Measurements from ENCODE around the gene COL4A2.

The COL4A2 gene

DNA sequence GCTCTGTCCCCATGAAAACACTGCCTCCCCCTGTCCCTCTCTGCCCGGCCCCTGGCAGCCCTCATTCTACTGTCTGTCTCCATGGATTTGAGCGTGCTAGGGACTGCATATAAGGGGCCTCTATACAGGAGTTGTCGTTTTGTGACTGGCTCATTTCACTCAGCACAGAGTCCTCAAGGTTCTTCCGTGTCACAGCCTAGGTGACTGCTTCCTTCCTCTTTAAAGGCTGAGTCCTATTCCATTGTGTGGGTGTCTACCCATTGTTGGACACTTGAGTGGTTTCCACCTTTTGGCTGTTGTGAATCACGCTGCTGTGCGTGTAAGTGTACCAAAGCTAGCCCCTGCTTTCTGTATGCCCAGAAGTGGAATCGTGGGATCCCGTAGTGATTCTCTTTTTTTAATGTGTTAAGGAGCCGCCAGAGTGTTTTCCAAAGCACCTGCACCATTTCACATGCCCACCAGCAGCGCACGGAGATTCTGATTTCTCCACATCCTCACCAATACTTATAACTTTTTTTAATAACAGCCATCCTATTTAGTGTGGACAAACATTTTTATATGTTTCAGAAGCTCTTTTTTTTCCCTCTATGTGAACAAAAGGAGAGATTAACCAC is 116.7 kb downstream of the COL4A2 start:
- DNase-seq, result no peak

GRCh38 chr13:110424569-110425443 is 117.7 kb downstream of the COL4A2 start:
- DNase-seq, result no peak

GRCh38 chr13:110425444-110425780 is 118.3 kb downstream of the COL4A2 start:
- DNase-seq, result no peak

DNA sequence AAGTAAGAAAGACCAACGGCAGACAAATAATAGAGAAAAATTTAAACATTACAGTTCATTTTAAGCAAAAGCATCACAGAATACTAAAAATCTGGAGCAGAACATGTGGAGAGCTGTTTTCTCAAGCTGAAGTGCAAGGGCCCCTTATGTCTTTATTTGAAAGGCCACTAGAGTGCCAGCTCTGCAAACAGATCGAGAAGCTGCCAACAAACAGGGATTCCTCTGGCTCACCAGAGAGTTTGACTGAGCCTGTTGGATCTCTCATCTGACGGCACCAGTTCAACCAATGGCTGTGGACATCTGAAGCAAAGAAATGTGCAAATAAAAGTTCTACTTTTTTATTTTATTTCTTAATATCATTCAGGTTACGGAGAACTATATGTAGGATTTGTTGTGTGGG is 119.7 kb downstream of the COL4A2 start:
- DNase-seq, result peak in 1 of 2 experiments; percentile 42

DNA sequence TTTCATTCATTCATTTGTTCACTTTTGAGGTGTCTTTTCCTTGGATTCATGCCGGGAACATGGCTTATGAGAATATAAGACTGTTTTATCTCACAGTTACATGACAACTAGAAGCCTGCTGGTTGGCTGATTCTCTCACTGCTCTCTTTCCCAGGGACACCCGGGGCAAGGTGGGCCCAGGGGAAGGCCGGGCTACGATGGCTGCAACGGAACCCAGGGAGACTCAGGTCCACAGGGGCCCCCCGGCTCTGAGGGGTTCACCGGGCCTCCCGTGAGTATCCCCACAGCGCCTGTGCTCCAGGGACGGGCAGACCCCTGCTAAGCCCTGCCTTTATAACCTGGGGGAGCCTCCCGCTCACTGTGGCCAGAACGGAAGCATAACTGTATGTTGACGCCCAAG is 121.2 kb downstream of the COL4A2 start:
- no peak for DNase-seq

DNA sequence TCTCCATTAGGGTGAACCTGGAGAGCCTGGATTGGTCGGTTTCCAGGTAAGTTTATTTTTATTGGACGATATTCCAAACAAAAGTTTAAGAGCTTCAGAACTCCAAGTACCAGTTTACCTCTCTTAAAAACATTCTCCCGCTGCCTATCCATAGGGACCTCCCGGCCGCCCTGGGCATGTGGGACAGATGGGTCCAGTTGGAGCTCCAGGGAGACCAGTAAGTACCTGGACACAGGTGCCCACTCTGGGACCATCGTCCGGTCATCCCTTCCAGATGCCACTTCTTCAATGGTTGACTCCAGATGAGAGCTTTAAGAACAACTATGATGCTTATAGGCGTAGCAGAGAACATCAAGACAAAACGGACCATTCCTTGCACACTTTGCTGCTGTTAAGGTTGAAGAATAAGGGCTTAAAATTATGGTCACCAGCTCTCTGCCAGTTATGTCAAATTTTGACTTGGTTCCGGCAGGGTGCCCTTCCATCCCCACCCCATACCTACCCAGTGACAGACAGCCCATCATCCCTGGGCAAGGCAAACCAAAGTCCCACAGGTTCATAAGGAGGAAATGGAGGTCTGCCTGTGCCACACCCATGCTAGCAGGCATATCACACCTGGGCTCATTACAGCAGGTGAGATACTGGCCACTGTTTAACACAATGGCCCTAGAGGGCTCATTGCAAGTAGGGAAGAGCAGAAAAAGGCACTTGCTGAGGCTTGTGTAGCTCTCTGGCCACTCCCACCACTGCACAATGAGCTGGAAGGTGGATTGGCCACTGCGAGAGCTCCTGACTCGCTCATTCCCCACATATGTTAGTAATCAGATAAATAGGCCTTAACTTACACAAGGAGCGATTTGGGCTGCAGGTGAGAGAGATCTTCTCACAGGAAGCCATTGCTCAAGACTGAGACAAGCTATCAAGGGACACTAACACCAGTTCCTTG is 123.6 kb downstream of the COL4A2 start:
- DNase-seq, result no peak

DNA sequence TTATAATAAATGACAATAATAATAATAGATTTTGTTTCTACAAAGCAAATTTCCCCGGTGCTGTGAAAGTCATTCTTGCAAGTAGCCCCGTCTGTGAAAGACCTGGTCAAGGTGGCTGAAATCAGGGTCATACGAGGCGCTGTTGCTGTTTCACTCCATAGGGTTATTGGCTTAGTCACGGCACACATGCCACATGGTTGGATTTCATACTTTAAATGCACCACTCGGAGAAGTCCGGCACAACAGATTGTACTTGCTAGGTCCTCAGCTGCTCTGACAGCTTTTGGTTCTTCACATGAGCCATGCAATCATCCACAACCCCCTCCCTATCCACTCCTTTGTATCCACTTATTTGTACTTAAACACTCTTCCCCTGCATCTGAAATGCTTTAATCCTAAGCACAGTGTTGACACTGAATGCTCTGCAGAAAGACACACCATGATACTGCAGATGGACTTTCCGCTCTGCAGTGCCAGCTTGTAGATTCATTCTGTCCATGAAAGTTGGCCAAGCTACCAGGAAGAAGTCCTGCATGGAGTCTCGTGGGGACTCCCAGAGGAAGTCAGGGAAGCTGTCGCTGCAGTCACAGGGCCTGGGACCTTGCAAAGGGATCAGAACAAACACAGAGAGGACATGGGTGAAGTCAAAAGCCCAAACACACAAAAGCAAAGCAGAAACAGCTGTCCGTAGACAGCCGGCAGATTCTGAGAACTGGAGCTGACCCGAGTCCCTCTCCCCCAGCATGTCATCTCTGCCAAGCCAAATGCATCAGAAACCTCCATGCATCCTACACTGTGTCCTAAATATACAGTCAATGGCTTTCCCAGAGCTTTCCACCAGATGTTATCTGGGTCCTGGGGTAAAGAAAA is 124.6 kb downstream of the COL4A2 start:
- no peak for DNase-seq

DNA sequence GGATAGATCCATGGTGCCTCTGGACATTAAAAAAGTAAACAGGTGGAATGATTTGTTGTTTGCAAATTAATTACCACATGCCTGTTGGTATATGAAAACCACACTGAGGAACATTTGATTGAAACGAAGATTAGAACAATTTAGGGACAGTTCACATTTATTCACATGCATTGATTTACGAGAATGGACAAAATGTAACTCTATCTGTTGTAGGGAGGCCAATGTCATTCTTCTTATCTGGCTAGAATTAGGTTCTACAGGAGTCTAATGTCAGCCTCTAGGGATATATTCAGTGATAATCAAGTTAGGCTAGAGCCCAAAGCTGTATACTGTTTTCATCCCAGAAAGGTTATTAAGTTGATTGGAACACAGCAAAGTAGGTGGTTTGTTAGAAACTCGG is 125.4 kb downstream of the COL4A2 start:
- DNase-seq, result no peak

DNA sequence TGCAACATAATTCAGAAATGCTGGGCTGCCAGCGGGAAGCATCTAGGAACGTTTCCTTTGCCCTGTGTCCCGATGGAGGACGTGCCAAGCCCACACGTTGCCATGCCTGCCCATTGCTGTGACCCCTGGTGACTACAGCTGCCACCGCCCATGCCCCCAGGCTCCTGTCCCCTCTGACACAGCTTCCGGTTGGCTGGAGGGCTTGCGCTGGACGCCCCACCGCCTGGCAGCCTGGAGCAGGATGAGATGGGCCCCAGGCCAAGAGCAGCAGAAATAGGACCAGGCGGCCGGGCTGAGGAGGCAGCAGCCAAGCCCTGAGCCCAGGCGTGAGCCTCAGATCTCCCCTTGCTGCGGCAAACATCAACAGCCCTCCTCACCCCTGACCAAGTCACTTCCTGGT is 125.9 kb downstream of the COL4A2 start:
- no peak for DNase-seq

DNA sequence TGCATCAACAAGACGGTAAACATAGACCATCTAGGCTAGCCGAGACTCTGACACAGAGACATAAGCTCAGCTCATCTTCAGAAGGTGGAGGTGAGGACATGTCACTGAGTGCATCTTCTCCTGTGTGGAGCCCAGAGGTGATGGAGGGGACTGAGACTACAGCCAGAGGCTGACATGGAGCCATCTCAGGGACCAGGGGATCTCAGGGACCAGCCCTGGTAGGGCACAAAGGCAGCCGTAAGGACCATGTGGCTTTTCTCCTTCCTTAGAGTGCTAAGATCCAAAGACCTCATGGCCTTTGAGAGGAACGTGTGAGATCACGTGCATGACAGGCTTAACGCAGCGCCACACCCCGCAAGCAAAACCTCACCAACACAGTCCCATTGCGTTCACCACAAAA is 127.5 kb downstream of the COL4A2 start:
- no peak for DNase-seq

- DNase-seq, result no peak
Observed at GRCh38 chr13:110435331-110435730, 128.2 kb downstream of the COL4A2 start.

GRCh38 chr13:110436276-110436675 is 129.2 kb downstream of the COL4A2 start:
- DNase-seq, result no peak

DNA sequence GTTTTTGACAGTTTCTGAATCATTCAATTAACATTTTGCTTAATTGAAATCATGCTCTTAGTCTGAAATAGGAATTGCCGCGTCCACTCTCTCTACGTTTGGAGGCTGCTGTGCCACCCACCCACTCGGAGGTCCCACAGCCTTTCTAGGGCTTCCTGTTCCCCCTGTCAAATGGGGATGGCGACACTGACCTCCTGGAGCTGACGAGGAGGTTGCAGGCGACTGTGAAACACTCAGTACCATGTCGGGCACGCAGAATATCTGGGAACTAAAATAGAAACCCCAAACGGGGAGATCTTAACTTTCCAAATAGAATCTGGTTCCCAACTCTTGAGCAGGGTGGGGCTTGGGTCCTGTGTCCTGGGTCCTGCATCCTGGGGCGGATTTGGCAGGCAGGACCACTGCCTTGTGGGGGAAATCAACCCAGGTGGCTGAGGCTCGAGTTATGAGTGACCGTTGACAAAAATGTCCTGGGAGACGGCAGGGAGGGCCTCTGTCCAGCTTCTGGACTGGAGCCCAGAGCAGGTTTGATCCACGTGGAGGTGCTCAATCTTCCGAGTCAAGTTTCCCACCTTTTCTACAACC is 129.8 kb downstream of the COL4A2 start:
- DNase-seq, result no peak

DNA sequence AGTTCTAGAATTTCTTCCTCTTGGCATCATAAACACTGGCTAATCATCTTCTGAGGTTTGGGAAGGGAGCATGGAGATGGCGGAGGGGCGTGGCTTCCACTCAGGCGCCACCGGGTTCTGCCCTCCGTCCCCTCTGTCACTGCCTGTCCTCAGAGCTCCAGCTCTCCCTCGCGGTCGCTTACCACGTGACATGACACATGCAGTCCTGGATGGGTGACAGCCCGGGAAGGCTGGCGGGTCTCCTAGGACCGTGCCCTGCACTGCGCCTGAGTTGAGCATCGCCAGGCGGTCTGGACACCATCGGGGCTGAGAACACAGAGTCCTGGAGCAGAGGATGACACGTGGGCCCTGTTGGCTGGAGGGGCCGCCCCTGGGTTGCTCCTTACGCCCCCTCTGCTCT is 131.1 kb downstream of the COL4A2 start:
- no peak for DNase-seq

DNA sequence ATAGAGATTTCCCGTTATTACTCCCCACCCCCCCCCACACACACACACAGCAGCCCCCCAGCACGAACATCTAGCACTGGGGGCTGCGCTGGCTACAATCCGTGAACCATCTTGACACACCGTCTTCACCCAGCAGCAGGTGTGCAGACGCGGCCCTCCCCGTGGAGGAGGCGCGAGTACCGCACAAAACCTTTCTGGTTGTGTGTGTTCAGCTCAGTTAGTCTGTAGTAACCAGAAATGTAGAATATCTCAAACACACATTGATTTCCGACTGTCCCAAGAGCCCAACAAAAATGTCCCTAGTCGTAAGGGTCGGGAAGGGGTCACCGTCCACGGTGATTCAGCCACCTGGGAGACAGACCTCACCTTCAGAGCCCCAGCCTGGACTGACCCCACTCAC is 131.7 kb downstream of the COL4A2 start:
- no peak for DNase-seq

GRCh38 chr13:110440946-110441731 is 134.1 kb downstream of the COL4A2 start:
- DNase-seq, result no peak

DNA sequence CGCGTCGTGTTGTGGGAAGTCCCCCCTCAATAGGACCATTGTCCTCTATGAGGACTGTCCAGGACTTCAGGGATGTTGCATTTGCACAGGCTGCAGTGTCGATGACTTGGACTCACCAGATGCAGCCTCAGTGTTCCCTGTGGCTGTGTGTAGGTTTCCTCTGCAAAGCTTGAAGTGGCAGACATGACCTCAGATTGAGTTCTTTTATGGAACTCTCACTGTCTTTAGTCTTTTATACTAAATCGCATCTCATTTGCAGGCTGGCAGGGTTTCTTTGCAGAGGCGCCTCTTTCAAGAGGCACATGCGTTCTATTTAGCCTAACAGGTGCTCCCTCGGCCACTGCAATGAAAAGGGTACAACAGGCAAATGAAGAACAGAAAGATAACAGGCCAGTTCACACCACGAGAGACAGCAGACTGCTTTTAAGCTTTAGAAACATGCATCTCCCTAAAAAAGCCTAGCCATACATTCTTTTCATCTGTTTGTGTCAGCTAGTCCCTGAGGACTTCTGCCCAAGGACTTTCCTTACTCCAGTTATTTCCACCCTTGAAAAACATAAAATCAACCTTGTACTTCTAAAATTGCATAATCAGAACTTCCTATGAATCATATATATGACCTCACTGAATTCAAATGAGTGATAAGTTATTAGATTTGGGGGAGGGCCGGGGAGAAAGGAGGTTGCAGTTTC is 136.0 kb downstream of the COL4A2 start:
- no peak for DNase-seq

- DNase-seq, result no peak
Observed at GRCh38 chr13:110443622-110444225, 136.6 kb downstream of the COL4A2 start.

DNA sequence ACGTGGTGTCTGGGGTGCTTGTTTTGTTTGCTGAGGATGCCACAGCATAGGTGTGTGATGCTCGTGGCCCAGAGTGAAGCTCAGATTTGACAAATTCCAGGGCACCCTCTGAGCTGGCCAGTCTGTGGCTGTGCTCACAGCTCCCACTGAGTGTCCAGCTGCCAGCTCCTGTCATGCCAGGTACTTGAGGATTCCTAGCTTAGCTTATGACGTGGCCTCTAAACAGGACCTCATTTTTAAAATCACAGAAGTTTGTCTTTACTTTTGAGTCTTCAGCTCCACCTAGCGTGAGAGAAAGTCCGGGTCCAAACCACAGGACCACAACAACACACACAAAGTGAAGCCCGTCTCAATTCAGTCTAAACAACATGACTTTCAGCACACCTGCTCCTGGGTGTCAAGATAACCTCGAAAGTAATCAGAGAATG is 137.2 kb downstream of the COL4A2 start:
- DNase-seq, result no peak

DNA sequence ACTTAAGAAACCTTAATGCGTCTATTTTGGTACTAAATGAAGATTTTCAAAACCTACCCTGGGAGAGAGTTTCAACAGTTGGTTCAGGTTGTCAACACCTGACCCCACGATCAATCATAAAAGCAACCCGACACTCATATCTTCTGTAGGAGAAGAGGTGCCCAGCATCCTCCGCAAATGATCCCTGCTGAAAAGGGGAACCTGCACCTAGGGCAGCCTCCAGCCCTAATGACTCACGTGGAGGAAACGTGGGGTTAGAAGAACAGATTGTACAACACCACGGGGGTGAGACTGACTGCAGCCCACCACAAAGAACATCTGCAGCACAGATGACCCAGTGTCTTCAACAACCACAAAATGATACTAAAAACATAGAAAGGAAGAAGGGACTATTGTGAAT is 138.1 kb downstream of the COL4A2 start:
- DNase-seq, result no peak

Measured in NCI-H187 (cell line).